B cell (primary cell): Measurements from ENCODE around the gene ZBTB48.

ENCODE experiments used
- EZH2 ChIP-seq: IDR thresholded peaks from 2 replicates; pipeline ENCODE4 v1.6.1; 2012; ENCODE audit warnings: borderline replicate concordance, low read depth, mild to moderate bottlenecking, moderate library complexity, low read length; ENCODE audit not compliant: insufficient read depth, poor library complexity, severe bottlenecking
- TF ChIP-seq, protein P1 (sequence below): fragments of 200-600 bp; IDR thresholded peaks from one replicate; pipeline ENCODE4 v1.8.0; 2022; ENCODE audit warnings: antibody characterized with exemption, mild to moderate bottlenecking

- TF ChIP-seq, protein P1, sequence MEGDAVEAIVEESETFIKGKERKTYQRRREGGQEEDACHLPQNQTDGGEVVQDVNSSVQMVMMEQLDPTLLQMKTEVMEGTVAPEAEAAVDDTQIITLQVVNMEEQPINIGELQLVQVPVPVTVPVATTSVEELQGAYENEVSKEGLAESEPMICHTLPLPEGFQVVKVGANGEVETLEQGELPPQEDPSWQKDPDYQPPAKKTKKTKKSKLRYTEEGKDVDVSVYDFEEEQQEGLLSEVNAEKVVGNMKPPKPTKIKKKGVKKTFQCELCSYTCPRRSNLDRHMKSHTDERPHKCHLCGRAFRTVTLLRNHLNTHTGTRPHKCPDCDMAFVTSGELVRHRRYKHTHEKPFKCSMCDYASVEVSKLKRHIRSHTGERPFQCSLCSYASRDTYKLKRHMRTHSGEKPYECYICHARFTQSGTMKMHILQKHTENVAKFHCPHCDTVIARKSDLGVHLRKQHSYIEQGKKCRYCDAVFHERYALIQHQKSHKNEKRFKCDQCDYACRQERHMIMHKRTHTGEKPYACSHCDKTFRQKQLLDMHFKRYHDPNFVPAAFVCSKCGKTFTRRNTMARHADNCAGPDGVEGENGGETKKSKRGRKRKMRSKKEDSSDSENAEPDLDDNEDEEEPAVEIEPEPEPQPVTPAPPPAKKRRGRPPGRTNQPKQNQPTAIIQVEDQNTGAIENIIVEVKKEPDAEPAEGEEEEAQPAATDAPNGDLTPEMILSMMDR = no peak
- no peak for TF ChIP-seq EZH2
Observed at GRCh38 chr1:6612641-6613360, 33.0 kb downstream of the ZBTB48 start.
